Rectal smooth muscle tissue (tissue), 1 donor: Measurements from ENCODE around the gene HHLA2.
"Not testable (repeated sequence)": the region's sequence is repeated elsewhere in the genome, so short reads cannot be mapped to it uniquely, and the experiment has no call there.

Source experiments
- H3K27ac ChIP-seq: one replicate; pipeline ENCODE4 v1.7.0; 2013; ENCODE audit warnings: low read depth, low read length, inconsistent platforms
- H3K27me3 ChIP-seq: one replicate; pipeline ENCODE4 v1.7.0; 2013; ENCODE audit warnings: low read length; ENCODE audit not compliant: control insufficient read depth, insufficient read depth
- H3K36me3 ChIP-seq: one replicate; pipeline ENCODE4 v1.7.0; 2013; ENCODE audit warnings: low read length; ENCODE audit not compliant: control insufficient read depth, insufficient read depth
- H3K4me1 ChIP-seq: one replicate; pipeline ENCODE4 v1.7.0; 2013; ENCODE audit warnings: low read length; ENCODE audit not compliant: control insufficient read depth, insufficient read depth
- H3K4me3 ChIP-seq: one replicate; pipeline ENCODE4 v1.7.0; 2013; ENCODE audit warnings: low read length
- H3K9ac ChIP-seq: one replicate; pipeline ENCODE4 v1.7.0; 2013; ENCODE audit warnings: low read length

The HHLA2 gene

GRCh38 chr3:108285176-108285575, 11.2 kb upstream of the HHLA2 start:
- Histone ChIP-seq H3K27me3 (no peaks in the 10 kb centered on the region), H3K9ac (no peak overlapping the region), H3K4me1 (no peaks in the 10 kb centered on the region), H3K27ac (no peak overlapping the region), H3K4me3 (no peak overlapping the region), H3K36me3 (no peaks in the 10 kb centered on the region)

GRCh38 chr3:108287146-108287545, 9.2 kb upstream of the HHLA2 start:
- Histone ChIP-seq H3K4me3 (no peak overlapping the region), H3K36me3 (no peaks in the 10 kb centered on the region), H3K27ac (no peak overlapping the region), H3K4me1 (no peaks in the 10 kb centered on the region), H3K9ac (no peak overlapping the region), H3K27me3 (no peaks in the 10 kb centered on the region)

- not testable (repeated sequence) for H3K4me3 ChIP-seq, H3K27ac ChIP-seq, H3K27me3 ChIP-seq, H3K36me3 ChIP-seq, H3K4me1 ChIP-seq, H3K9ac ChIP-seq
Observed at GRCh38 chr3:108288193-108288592, 8.2 kb upstream of the HHLA2 start.

- Histone ChIP-seq H3K4me1 (no peaks in the 10 kb centered on the region), H3K27me3 (no peaks in the 10 kb centered on the region), H3K27ac (no peak overlapping the region), H3K36me3 (no peaks in the 10 kb centered on the region), H3K9ac (no peak overlapping the region), H3K4me3 (no peak overlapping the region)
Observed at GRCh38 chr3:108289159-108289558, 7.2 kb upstream of the HHLA2 start.

- H3K4me1 ChIP-seq, result no peaks in the 10 kb centered on the region
- no peaks in the 10 kb centered on the region for H3K27me3 ChIP-seq
Observed at GRCh38 chr3:108292450-108292849, 3.9 kb upstream of the HHLA2 start.

GRCh38 chr3:108292905-108293328, 3.4 kb upstream of the HHLA2 start:
- Histone ChIP-seq H3K9ac (no peak overlapping the region), H3K4me1 (no peaks in the 10 kb centered on the region), H3K4me3 (no peak overlapping the region), H3K27ac (no peak overlapping the region), H3K27me3 (no peaks in the 10 kb centered on the region), H3K36me3 (no peaks in the 10 kb centered on the region)

More at GRCh38 chr3:108292450-108292849, 3.9 kb upstream of the HHLA2 start:
- Histone ChIP-seq H3K4me3 (no peak overlapping the region), H3K9ac (no peak overlapping the region), H3K36me3 (no peaks in the 10 kb centered on the region), H3K27ac (no peak overlapping the region)

GRCh38 chr3:108293858-108294257, 2.5 kb upstream of the HHLA2 start:
- Histone ChIP-seq H3K36me3 (no peaks in the 10 kb centered on the region), H3K4me3 (no peak overlapping the region), H3K9ac (no peak overlapping the region), H3K27ac (no peak overlapping the region), H3K27me3 (no peaks in the 10 kb centered on the region), H3K4me1 (no peaks in the 10 kb centered on the region)

GRCh38 chr3:108295421-108296175, 750 bp upstream of the HHLA2 start:
- Histone ChIP-seq H3K27me3 (no peaks in the 10 kb centered on the region), H3K4me1 (no peaks in the 10 kb centered on the region), H3K4me3 (peak overlapping the region; percentile 14), H3K36me3 (no peaks in the 10 kb centered on the region), H3K9ac (no peak overlapping the region), H3K27ac (no peak overlapping the region)

- H3K9ac ChIP-seq, result no peak overlapping the region
- no peak overlapping the region for H3K4me3 ChIP-seq
- H3K36me3 ChIP-seq, result no peaks in the 10 kb centered on the region
- no peaks in the 10 kb centered on the region for H3K4me1 ChIP-seq
- no peak overlapping the region for H3K27ac ChIP-seq
- H3K27me3 ChIP-seq, result no peaks in the 10 kb centered on the region
Observed at GRCh38 chr3:108297647-108298046, 1.3 kb downstream of the HHLA2 start.

- Histone ChIP-seq H3K27ac (no peak overlapping the region), H3K36me3 (no peaks in the 10 kb centered on the region), H3K27me3 (no peaks in the 10 kb centered on the region), H3K4me1 (no peaks in the 10 kb centered on the region), H3K4me3 (no peak overlapping the region), H3K9ac (no peak overlapping the region)
Observed at GRCh38 chr3:108298056-108298455, 1.7 kb downstream of the HHLA2 start.

GRCh38 chr3:108300103-108300849, 3.9 kb downstream of the HHLA2 start:
- no peaks in the 10 kb centered on the region for H3K36me3 ChIP-seq
- H3K27ac ChIP-seq, result no peak overlapping the region
- H3K27me3 ChIP-seq, result no peaks in the 10 kb centered on the region
- no peak overlapping the region for H3K4me3 ChIP-seq
- H3K9ac ChIP-seq, result no peak overlapping the region
- no peaks in the 10 kb centered on the region for H3K4me1 ChIP-seq

GRCh38 chr3:108301695-108302404, 5.5 kb downstream of the HHLA2 start:
- Histone ChIP-seq H3K27ac (no peak overlapping the region), H3K4me1 (no peaks in the 10 kb centered on the region)

More at GRCh38 chr3:108301695-108302404, 5.5 kb downstream of the HHLA2 start:
- H3K4me3 ChIP-seq, result no peak overlapping the region
- no peaks in the 10 kb centered on the region for H3K27me3 ChIP-seq
- no peaks in the 10 kb centered on the region for H3K36me3 ChIP-seq
- no peak overlapping the region for H3K9ac ChIP-seq
